NCI-H526 (cell line): ENCODE data around the gene ACSM2B.
A peak's percentile ranks its signal among the peaks of the same experiment; 100 is the strongest.
"Not testable (repeated sequence)": the region's sequence is repeated elsewhere in the genome, so short reads cannot be mapped to it uniquely, and the experiment has no call there.

Experiments used
- DNase-seq, 2 experiments: peaks; one replicate each; lab custom pipeline; 2025; lab: John Stamatoyannopoulos, UW

The ACSM2B gene

DNA sequence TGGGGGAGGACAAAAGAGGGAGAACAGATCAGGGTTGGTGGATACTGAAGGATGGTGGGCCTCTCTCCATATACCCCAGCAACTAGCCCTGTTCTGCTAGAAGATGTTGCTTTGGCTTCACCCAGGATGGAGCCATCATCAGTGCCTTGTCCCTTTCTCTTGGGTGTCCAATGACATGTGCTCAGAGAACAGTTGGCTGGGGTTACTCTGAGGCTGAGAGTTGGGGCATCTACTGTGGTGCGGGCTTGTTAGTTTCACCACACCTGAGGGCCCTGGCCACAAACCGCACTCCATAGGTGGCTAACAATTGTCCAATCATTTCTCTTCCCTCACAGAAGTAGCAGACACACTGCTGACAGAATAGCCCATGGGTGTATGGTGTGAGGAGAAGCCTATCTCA is 18.9 kb upstream of the ACSM2B start:
- not testable (repeated sequence) for DNase-seq

GRCh38 chr16:20592780-20593179 is 16.6 kb upstream of the ACSM2B start:
- not testable (repeated sequence) for DNase-seq

- DNase-seq = not testable (repeated sequence)
Observed at GRCh38 chr16:20589486-20589885, 13.3 kb upstream of the ACSM2B start.

GRCh38 chr16:20587645-20588074 is 11.5 kb upstream of the ACSM2B start:
- not testable (repeated sequence) for DNase-seq

DNA sequence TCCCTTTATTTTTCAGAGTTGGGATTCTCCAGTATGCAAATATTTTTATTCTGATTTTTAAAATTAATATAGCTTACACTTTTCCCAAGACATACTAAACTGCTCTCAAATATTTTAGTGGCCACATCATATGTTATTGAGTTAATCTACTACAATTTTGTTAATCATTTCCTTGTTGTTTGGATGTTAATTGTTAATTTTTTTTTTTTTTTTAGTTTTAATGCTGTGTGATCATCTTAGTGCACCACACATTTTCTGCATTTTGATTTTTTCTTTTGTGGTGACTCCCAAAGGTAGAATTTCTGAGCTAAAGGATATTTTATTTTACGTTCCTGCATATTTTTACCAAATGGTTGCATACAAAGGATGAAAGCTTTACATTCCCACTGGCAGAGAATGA is 10.5 kb upstream of the ACSM2B start:
- DNase-seq = not testable (repeated sequence)

- not testable (repeated sequence) for DNase-seq
Observed at GRCh38 chr16:20586112-20586511, 9.9 kb upstream of the ACSM2B start.

DNA sequence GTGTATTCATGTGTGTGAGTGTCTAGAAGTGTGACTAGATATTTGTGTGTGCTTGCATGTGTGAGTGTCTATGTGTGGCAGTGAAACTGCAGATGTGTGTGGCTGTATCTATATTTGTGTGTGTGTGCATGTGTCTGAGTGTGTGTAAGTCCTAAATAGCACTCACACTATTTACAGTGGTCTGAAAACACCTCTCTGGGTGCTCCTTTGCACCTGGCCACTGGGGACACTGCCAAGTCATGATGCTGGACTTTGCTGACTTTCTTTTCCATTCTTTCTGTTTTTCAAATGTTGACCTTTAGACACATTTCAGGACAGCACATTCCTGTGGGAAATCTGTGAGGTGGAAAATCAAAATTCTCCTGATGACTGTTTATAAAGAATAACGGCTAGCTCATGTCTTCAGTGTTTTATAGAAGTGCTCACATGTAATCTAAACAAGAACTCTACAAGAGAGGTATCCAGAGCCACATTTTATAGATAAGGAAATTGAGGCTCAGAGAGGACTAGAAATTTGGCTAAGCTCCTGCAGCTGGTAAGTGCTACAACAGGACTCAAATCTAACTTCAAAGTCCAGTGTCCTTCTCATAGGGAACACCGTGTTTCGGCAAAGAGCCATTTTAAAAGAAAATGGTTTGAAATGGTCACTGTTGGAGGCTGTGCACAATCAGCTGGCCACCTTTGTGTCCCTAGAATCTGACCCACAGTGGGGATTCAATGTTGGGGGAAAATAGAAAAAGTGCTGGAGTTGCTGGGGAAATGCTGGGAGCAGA is 4.5 kb upstream of the ACSM2B start:
- DNase-seq = not testable (repeated sequence)

DNA sequence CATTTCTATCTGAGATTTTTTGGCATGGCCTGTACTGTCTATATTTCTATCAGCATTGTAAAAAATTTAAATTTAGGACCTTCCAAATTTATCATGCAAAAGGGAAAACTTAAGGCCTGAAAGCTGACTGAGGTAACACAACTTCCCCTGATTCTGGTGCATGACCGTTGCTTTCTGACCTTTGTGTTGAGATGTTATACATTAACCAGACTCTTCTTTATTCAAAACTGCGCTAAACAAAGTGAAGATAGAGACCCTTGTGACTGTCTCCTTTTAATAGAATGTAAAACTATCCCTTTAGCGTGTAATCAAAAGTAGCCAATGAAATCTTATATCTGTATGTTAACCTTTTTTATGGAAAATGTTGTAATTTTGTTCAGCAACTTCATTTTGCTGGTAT is 1.9 kb upstream of the ACSM2B start:
- DNase-seq = not testable (repeated sequence)

- DNase-seq = not testable (repeated sequence)
Observed at GRCh38 chr16:20569117-20569651, 7.0 kb downstream of the ACSM2B start.

DNA sequence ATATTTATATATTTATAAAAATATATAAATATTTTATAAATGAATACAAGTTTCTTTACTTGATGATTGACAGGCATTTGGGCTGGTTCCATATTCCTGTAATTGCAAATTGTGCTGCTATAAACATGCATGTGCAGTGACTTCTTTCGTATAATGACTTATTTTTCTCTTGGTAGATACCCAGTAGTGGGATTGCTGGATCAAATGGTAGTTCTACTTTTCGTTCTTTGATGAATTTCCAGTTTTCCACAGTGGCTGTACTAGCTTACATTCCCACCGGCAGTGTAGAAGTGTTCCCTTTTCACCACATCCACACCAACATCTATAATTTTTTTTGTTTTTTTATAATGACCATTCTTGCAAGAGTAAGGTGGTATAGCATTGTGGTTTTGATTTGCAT is 7.8 kb downstream of the ACSM2B start:
- no peak for DNase-seq

- no peak for DNase-seq
Observed at GRCh38 chr16:20566864-20567263, 9.3 kb downstream of the ACSM2B start.

DNA sequence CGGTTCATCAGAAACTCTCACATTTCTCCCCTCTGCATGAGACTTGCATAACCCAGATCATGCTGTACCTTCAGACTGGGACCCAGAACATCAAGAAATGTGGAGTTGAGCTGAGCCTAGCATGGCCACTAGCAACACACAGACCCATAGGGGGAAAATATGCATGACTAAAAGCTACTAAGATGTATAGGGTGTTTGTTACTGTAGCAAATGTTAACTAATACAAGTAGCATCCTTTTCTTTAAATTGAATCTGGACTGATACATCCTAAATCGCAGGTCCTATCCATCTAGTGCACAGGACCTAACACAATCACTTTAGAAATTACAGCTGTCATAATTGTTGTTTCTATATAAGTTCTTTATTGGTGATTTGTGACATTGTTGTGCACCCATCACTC is 10.8 kb downstream of the ACSM2B start:
- not testable (repeated sequence) for DNase-seq

DNA sequence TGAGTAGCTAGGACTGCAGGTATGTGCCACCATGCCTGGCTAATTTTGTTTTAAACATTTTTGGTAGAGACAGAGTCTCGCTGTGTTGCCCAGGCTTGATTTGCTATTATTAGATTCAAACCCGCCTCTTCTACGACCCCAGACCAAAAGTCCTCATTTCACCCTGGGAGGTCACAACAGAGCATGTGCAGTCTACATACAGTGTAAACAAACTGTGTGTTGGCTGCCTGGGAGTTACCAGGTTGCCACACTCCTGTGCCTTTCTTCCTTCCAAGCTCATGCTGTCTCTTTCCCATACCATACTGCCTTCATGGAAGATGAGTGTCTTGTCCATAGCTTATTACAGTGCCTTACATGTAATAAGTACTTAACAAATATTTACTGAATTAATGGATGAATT is 11.9 kb downstream of the ACSM2B start:
- not testable (repeated sequence) for DNase-seq

DNA sequence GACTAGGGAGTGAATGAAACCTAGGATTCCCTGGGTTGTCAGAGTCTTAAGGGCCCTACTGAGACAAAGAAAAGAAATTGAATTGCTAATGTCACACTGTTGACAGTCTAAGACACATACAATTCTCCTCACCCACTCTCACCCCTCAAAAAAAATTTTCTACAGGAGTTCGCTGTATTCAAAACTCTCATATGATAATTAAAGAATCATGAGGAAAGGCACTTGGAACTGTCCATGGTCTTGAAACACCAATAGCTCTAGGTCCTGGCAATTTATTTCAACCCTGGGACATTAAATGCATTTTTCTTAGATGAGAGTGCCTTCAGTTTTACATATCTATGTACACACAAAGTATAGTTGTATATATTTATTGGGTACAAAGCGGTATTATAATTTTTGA is 20.5 kb downstream of the ACSM2B start:
- DNase-seq = not testable (repeated sequence)

- not testable (repeated sequence) for DNase-seq
Observed at GRCh38 chr16:20554689-20555088, 21.5 kb downstream of the ACSM2B start.

GRCh38 chr16:20553493-20553892 is 22.7 kb downstream of the ACSM2B start:
- DNase-seq = peak; percentile 2 to 7

- not testable (repeated sequence) for DNase-seq
Observed at GRCh38 chr16:20546951-20547350, 29.2 kb downstream of the ACSM2B start.

DNA sequence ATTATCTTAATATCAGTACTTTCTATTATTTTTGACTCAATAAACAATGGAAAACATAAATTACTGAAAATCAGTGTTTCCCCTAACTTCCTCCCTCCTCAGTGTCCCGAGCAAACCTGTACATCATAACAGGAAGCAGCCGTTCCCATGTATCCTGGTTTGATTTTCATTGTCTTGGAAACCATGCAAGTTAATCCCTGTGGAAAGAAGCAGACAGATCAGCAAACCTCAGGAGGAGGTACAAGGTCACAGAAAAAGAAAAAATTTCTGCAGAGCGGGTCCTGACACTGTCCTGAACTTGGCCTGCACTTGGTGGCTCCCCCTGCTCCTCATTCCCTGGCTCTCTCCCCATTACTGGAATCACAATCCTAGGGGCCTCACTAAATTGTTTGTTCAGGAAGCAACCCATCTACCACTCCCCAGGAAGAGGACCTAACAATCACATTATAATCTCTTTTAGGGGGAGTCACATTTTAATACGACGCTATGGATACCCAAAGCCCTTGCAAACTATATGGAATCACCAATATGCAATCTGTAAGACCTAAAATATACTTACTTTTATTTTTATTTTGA is 29.8 kb downstream of the ACSM2B start:
- DNase-seq = not testable (repeated sequence)

GRCh38 chr16:20540603-20541316 is 35.4 kb downstream of the ACSM2B start:
- not testable (repeated sequence) for DNase-seq

DNA sequence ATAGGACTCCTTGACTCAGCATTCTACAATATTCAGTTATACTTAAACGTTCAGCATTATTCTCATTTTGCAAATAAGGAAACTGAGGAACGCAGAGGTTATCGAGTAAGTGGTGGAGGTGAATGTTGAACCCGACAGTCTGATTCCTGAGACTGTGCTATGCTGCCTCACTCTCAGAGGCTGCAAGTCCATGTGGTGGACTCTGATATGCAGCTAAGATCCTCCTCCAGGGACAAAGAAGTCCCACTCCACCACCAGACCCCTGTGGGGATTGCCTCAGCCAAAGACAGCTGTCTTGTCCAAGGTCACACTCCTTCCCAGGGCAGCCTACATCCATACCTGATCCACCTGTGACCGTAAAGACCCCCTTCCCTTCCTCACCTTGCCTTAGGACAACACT is 37.5 kb downstream of the ACSM2B start:
- no peak for DNase-seq

- DNase-seq = no peak
Observed at GRCh38 chr16:20538181-20538580, 38.0 kb downstream of the ACSM2B start.

DNA sequence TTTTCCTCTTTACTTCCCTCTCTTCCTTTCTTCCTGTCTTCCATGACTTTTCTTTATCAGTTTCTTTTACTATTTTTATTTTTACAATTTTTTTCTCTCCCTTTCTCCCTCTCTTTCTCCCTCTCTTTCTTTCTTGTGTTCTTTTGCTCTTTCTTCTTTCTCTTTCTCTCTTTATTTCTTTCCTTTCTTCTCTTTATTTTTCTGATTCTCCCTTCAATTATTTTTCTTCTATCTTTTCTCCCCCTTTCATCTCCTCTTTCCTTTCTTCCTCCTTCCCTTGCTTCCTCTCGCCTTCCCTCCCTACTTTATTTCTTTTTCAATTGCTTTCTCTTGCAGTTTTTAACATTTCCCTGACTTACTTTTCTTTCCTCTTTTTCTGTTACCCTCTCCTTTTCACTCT is 39.5 kb downstream of the ACSM2B start:
- not testable (repeated sequence) for DNase-seq
